HEK293 (cell line): Measurements from ENCODE around the gene KIAA1755.

Experiments used
- CTCF ChIP-seq: fragments of 450-650 bp; formaldehyde crosslinking; IDR thresholded peaks from 2 replicates; pipeline ENCODE4 v1.5.1; 2016; ENCODE audit warnings: missing biosample characterization, missing genetic modification characterization
- KLF10 ChIP-seq: fragments of 450-650 bp; IDR thresholded peaks from 2 replicates; pipeline ENCODE4 v1.5.1; 2018; ENCODE audit warnings: missing biosample characterization, mild to moderate bottlenecking, missing genetic modification characterization
- ZBTB1 ChIP-seq: fragments of 450-650 bp; formaldehyde crosslinking; IDR thresholded peaks from 2 replicates; pipeline ENCODE4 v1.5.1; 2016; ENCODE audit warnings: missing biosample characterization, missing genetic modification characterization
- ZEB2 ChIP-seq: fragments of 450-650 bp; formaldehyde crosslinking; IDR thresholded peaks from 2 replicates; pipeline ENCODE4 v1.5.1; 2016; ENCODE audit warnings: missing biosample characterization, missing genetic modification characterization
- ZNF354C ChIP-seq: fragments of 450-650 bp; formaldehyde crosslinking; IDR thresholded peaks from 2 replicates; pipeline ENCODE4 v1.5.1; 2016; ENCODE audit warnings: missing biosample characterization, missing genetic modification characterization, low read depth, borderline replicate concordance
- ZNF600 ChIP-seq: fragments of 450-650 bp; formaldehyde crosslinking; IDR thresholded peaks from 2 replicates; pipeline ENCODE4 v1.5.1; 2016; ENCODE audit warnings: missing biosample characterization, missing genetic modification characterization
- ZNF621 ChIP-seq: fragments of 450-650 bp; formaldehyde crosslinking; IDR thresholded peaks from 2 replicates; pipeline ENCODE4 v1.5.1; 2017; ENCODE audit warnings: missing biosample characterization, missing genetic modification characterization
- TF ChIP-seq, protein P1 (sequence below): fragments of 450-650 bp; formaldehyde crosslinking; IDR thresholded peaks from 2 replicates; pipeline ENCODE4 v1.5.1; 2016; ENCODE audit warnings: missing biosample characterization, missing genetic modification characterization, low read depth
- TF ChIP-seq, protein P2 (sequence below): fragments of 450-650 bp; formaldehyde crosslinking; IDR thresholded peaks from 2 replicates; pipeline ENCODE4 v1.5.1; 2017; ENCODE audit warnings: missing biosample characterization, missing genetic modification characterization

DNA sequence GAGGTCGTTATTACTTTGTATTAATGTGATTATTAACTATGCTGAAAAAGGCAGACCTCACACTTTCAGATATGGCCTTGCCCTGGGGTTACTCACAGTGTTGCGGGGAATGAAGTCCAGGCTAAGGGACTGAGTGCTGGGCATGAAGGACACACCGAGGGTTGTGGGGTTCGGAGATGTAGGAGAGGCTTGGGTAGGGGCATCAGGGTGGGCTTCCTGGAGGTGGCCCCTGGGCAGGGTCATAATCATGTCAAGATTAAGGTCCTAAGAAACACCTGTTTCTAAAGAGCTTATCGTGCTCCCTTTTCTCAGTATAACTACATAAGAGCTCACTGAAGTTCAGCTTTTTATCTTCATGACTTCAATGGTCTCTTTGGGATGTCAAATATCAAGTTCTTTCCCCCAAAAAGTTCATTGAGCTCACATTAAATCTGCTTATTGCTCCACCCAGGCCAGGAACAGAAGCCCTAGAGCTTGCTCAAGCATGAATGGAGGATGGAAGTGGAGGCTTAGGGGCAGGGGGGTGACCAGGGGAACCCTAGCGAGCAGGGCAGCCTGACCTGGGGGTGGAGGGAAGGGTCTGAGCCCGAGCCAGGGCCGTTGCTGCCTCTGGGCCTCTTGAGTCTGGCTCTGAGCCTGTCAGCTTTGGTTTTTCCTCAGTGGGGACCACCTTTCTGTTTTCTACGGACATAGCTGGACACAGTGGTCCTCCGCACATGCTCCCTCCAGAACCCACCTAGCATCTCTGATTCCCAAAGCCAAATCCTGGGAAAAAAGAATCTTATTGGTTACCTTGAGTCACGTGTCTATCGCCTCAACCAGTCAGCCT lies 58.2 kb downstream of the KIAA1755 start:
- no peak for TF ChIP-seq ZNF600 (tag by site-specific recombination)
- TF ChIP-seq ZNF354C (tag by site-specific recombination): no peak
- no peak for TF ChIP-seq CTCF (tag by site-specific recombination)
- TF ChIP-seq ZEB2 (tag by site-specific recombination): no peak
- TF ChIP-seq, protein P1, sequence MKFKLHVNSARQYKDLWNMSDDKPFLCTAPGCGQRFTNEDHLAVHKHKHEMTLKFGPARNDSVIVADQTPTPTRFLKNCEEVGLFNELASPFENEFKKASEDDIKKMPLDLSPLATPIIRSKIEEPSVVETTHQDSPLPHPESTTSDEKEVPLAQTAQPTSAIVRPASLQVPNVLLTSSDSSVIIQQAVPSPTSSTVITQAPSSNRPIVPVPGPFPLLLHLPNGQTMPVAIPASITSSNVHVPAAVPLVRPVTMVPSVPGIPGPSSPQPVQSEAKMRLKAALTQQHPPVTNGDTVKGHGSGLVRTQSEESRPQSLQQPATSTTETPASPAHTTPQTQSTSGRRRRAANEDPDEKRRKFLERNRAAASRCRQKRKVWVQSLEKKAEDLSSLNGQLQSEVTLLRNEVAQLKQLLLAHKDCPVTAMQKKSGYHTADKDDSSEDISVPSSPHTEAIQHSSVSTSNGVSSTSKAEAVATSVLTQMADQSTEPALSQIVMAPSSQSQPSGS (tag by site-specific recombination): no peak
- TF ChIP-seq ZNF621: no peak
- TF ChIP-seq KLF10: no peak
- TF ChIP-seq, protein P2, sequence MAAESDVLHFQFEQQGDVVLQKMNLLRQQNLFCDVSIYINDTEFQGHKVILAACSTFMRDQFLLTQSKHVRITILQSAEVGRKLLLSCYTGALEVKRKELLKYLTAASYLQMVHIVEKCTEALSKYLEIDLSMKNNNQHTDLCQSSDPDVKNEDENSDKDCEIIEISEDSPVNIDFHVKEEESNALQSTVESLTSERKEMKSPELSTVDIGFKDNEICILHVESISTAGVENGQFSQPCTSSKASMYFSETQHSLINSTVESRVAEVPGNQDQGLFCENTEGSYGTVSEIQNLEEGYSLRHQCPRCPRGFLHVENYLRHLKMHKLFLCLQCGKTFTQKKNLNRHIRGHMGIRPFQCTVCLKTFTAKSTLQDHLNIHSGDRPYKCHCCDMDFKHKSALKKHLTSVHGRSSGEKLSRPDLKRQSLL (tag by site-specific recombination): no peak
- no peak for TF ChIP-seq ZBTB1 (tag by site-specific recombination)
